ENCODE results near the gene MYO16.

The MYO16 gene

DNA sequence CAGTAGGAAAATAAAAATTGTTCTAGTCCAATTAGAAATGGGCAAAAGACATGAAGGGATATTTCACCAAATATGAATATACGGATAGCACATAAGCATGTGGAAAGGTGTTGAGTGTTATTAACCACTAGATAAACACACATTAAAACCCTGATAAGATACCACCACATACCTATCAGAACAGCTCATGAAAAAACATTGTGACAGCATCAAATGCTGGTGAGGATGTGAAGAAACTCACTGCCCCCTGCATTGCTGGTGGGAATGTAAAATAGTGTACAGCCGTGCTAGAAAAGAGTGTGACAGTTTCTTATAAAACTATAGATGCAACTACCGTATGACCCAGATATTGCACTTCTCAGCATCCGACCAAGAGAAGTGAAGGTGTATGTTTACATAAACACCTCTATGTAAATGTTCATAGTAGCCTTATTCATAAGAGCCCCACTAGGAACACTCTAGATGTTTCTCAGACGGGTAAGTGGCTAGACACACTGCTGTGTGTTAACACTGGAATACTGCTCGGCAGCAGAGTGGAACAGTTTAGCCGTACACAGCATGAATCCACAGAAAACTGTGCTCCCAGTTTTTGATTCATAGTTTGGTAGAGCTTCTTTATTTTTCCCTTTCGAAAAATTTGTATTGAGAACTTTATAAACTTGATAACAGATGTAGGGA is 321.1 kb downstream of the MYO16 start:
- no peak overlapping the region for H3K27ac ChIP-seq (ENCODE audit: poor library complexity, severe bottlenecking)
- H3K36me3 ChIP-seq (ENCODE audit: low read depth): peaks cover under 1% of the 10 kb centered on the region; the same call in 1 of the 2 replicates
- TF ChIP-seq, protein P1, sequence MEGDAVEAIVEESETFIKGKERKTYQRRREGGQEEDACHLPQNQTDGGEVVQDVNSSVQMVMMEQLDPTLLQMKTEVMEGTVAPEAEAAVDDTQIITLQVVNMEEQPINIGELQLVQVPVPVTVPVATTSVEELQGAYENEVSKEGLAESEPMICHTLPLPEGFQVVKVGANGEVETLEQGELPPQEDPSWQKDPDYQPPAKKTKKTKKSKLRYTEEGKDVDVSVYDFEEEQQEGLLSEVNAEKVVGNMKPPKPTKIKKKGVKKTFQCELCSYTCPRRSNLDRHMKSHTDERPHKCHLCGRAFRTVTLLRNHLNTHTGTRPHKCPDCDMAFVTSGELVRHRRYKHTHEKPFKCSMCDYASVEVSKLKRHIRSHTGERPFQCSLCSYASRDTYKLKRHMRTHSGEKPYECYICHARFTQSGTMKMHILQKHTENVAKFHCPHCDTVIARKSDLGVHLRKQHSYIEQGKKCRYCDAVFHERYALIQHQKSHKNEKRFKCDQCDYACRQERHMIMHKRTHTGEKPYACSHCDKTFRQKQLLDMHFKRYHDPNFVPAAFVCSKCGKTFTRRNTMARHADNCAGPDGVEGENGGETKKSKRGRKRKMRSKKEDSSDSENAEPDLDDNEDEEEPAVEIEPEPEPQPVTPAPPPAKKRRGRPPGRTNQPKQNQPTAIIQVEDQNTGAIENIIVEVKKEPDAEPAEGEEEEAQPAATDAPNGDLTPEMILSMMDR (IDR thresholded peaks at IDR 0.05; ENCODE audit: poor library complexity, severe bottlenecking): no peak
- DNase-seq (ENCODE audit: low spot score) (no peak), ATAC-seq (ENCODE audit: low read depth) (no peak)
- H3K4me1 ChIP-seq (ENCODE audit: insufficient read depth, poor library complexity, severe bottlenecking): peaks cover 16% of the 10 kb centered on the region
- H3K4me3 ChIP-seq (ENCODE audit: severe bottlenecking): no peak overlapping the region
- H3K27me3 ChIP-seq (ENCODE audit: insufficient read depth, poor library complexity, severe bottlenecking): no peaks in the 10 kb centered on the region
- H3K9me3 ChIP-seq (ENCODE audit: severe bottlenecking): no peaks in the 10 kb centered on the region

DNA sequence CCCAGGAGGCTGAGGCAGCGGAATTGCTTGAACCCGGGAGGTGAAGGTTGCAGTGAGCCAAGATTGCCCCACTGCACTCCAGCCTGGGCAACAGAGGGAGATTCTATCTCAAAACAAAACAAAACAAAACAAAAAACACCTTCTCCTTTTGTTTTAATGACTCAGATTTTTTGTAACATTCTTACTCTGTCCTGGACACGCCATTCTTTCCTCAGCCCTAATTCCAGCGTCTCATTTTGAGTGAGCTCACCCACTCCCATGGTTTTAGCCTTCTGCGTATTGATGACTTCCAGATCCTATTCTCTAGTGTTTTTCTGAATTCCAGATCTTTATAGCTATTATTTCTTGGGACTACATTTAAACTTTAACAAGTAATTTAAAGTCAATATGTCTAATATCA is 326.3 kb downstream of the MYO16 start:
- TF ChIP-seq, protein P1 (IDR thresholded peaks at IDR 0.05; ENCODE audit: poor library complexity, severe bottlenecking): no peak
- DNase-seq (ENCODE audit: low spot score): no peak
- H3K27me3 ChIP-seq (ENCODE audit: insufficient read depth, poor library complexity, severe bottlenecking): no peaks in the 10 kb centered on the region

GRCh38 chr13:108957369-108958012 is 328.1 kb downstream of the MYO16 start:
- TF ChIP-seq, protein P1 (IDR thresholded peaks at IDR 0.05; ENCODE audit: poor library complexity, severe bottlenecking): no peak
- Histone ChIP-seq H3K4me1 (ENCODE audit: insufficient read depth, poor library complexity, severe bottlenecking) (peaks cover 16% of the 10 kb centered on the region), H3K36me3 (ENCODE audit: low read depth) (no peaks in the 10 kb centered on the region), H3K27me3 (ENCODE audit: insufficient read depth, poor library complexity, severe bottlenecking) (no peaks in the 10 kb centered on the region), H3K4me3 (ENCODE audit: severe bottlenecking) (no peak overlapping the region), H3K27ac (ENCODE audit: poor library complexity, severe bottlenecking) (peak overlapping the region; percentile 67), H3K9me3 (ENCODE audit: severe bottlenecking) (no peaks in the 10 kb centered on the region)
- ATAC-seq (ENCODE audit: low read depth) (peak; percentile 95), DNase-seq (ENCODE audit: low spot score) (peak; percentile 80)

More for the DNA sequence above, 326.3 kb downstream of the MYO16 start:
- Histone ChIP-seq H3K4me1 (ENCODE audit: insufficient read depth, poor library complexity, severe bottlenecking) (peaks cover 9% of the 10 kb centered on the region), H3K27ac (ENCODE audit: poor library complexity, severe bottlenecking) (no peak overlapping the region), H3K36me3 (ENCODE audit: low read depth) (no peaks in the 10 kb centered on the region), H3K9me3 (ENCODE audit: severe bottlenecking) (no peaks in the 10 kb centered on the region), H3K4me3 (ENCODE audit: severe bottlenecking) (no peak overlapping the region)
- ATAC-seq (ENCODE audit: low read depth): no peak

DNA sequence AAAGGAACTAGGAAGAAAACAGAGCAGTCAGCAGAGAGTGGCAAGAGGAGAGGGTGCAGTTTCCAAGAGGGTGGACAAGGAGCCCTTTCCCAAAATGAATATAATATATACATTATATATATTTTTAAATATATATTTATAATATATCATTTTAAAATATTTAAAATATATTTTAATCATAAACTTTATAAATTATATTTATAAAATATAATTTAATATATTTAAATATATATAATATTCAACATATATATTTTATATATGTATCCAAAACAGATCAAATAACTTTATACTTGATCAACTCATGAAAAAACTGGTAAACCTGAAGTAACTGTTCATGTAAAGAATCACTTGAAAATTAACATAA is 328.6 kb downstream of the MYO16 start:
- peaks cover 16% of the 10 kb centered on the region for H3K4me1 ChIP-seq (ENCODE audit: insufficient read depth, poor library complexity, severe bottlenecking)
- DNase-seq (ENCODE audit: low spot score) (no peak), ATAC-seq (ENCODE audit: low read depth) (no peak)
- TF ChIP-seq, protein P1 (IDR thresholded peaks at IDR 0.05; ENCODE audit: poor library complexity, severe bottlenecking): no peak
- H3K27me3 ChIP-seq (ENCODE audit: insufficient read depth, poor library complexity, severe bottlenecking): no peaks in the 10 kb centered on the region
- peak overlapping the region; percentile 67 for H3K27ac ChIP-seq (ENCODE audit: poor library complexity, severe bottlenecking)
- H3K4me3 ChIP-seq (ENCODE audit: severe bottlenecking): no peak overlapping the region
- no peaks in the 10 kb centered on the region for H3K9me3 ChIP-seq (ENCODE audit: severe bottlenecking)
- no peaks in the 10 kb centered on the region for H3K36me3 ChIP-seq (ENCODE audit: low read depth)

DNA sequence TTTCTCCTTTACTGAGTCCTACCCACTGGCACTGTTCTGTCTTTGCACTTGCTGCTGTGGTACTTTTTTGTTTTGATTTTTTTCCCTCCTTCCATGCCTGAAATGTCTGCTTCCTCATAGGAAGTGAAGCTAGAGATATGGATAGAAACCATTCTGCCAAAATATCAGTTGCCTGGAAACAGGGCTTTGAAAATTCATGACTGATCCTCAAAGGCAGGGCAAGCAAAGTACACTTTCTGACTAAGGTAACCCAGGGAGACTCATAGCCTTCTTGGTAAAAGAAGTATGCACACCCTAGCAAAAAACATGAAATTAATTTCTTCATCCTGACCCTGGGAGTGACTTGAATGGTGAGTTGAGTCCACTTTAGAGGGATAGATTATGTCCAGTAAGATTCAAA is 329.8 kb downstream of the MYO16 start:
- H3K27ac ChIP-seq (ENCODE audit: poor library complexity, severe bottlenecking): peak overlapping the region; percentile 67
- TF ChIP-seq, protein P1 (IDR thresholded peaks at IDR 0.05; ENCODE audit: poor library complexity, severe bottlenecking): no peak
- ATAC-seq (ENCODE audit: low read depth): peak; percentile 5; the same call in 1 of the 3 replicates
- H3K9me3 ChIP-seq (ENCODE audit: severe bottlenecking): no peaks in the 10 kb centered on the region
- peaks cover 21% of the 10 kb centered on the region for H3K4me1 ChIP-seq (ENCODE audit: insufficient read depth, poor library complexity, severe bottlenecking)
- DNase-seq (ENCODE audit: low spot score): no peak
- no peak overlapping the region for H3K4me3 ChIP-seq (ENCODE audit: severe bottlenecking)
- H3K36me3 ChIP-seq (ENCODE audit: low read depth): no peaks in the 10 kb centered on the region
- H3K27me3 ChIP-seq (ENCODE audit: insufficient read depth, poor library complexity, severe bottlenecking): no peaks in the 10 kb centered on the region
